SJSA1 (cell line): Measurements from ENCODE around the gene FCSK. TPM values are rescaled to one million over a fixed set of nuclear protein-coding genes. Genes with fewer than 3 reads are reported as not detected.

Source experiments
- DNase-seq, 2 experiments: peaks; one replicate each; pipeline ENCODE4 v3.0.0-alpha.2; 2015 to 2020; ENCODE audit warnings: low spot score in 2 of 2, low read depth in 1 of 2
- H3K27ac ChIP-seq: fragments of 250-450 bp; sonication (Bioruptor Pico); 2 replicates; pipeline ENCODE4 v1.5.1; 2020; ENCODE audit warnings: mild to moderate bottlenecking, moderate library complexity
- H3K27me3 ChIP-seq: fragments of 250-450 bp; sonication (Bioruptor Pico); replicated peaks from 2 replicates; pipeline ENCODE4 v1.5.1; 2020; ENCODE audit warnings: mild to moderate bottlenecking, moderate library complexity
- H3K36me3 ChIP-seq: fragments of 250-450 bp; sonication (Bioruptor Pico); 2 replicates; pipeline ENCODE4 v1.5.1; 2020; ENCODE audit warnings: mild to moderate bottlenecking
- H3K4me1 ChIP-seq: fragments of 250-450 bp; sonication (Bioruptor Pico); replicated peaks from 2 replicates; pipeline ENCODE4 v1.6.1; 2021; ENCODE audit warnings: mild to moderate bottlenecking
- H3K4me3 ChIP-seq: fragments of 250-450 bp; sonication (Bioruptor Pico); 2 replicates; pipeline ENCODE4 v1.5.1; 2020; ENCODE audit warnings: mild to moderate bottlenecking
- H3K9me3 ChIP-seq: fragments of 250-450 bp; sonication (Bioruptor Pico); replicated peaks from 2 replicates; pipeline ENCODE4 v1.5.1; 2020; ENCODE audit warnings: mild to moderate bottlenecking
- total RNA-seq: library from RNA; depleted of rRNA; stranded (reverse); fragments of >200 nt; shearing (Covaris generic); gene quantifications from 2 replicates; pipeline ENCODE4 v1.2.3, GENCODE V29; 2014

Gene FCSK
- total RNA-seq, 1 experiment from 2014 or later, result 3.4 TPM

DNA sequence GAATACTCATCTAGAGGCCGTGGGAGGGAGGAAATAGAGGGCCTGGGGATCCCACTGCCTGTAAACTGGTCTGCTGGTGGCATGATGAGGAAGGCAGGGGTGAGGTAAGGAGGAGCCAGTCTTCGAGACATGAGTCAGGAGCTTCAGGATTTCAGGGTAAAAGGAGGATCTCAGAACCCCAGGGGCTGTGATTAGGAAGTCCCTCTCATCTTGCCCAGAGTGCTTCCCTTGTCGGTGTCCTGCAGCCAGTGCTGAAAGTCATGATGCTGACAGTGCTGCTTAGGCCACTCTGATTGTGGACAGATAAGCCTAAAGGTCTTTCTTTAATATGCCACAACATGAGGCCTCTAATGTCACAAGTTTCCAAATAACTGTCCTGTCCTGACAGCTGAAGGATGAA, 39.4 kb downstream of the FCSK start:
- H3K4me3 ChIP-seq, result no peak overlapping the region
- H3K9me3 ChIP-seq, result no peaks in the 10 kb centered on the region
- no peaks in the 10 kb centered on the region for H3K27me3 ChIP-seq
- H3K4me1 ChIP-seq, result no peaks in the 10 kb centered on the region
- no peak for DNase-seq
- no peak overlapping the region for H3K27ac ChIP-seq
- peaks cover 65% of the 10 kb centered on the region for H3K36me3 ChIP-seq

DNA sequence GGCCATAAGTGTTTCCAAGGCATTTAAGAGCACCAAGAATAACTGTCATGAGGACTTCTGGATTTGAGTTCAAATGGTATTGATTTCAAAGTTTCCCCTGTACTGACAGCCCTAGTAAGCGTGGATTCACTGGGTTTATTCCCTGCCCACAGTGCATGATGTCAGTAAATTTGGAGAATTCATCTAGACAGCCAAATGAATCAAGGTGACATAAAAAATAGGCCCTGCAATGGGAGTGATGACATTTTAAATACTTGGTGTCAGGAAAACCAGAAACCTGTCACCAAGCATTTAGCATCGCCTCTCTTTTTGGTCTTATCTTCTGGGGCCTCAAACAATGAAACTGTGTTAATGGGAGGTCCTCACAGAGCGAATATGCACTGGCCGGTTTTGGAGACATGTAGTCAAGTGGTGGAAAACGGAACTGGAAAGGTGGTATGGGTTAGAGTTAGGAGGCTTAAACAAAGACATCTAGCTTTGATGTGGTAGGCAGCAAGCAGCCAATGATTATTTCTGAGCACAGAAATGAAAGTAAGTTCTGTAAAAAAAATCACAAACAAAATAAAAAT, 39.9 kb downstream of the FCSK start:
- Histone ChIP-seq H3K36me3 (peaks cover 67% of the 10 kb centered on the region), H3K4me1 (no peaks in the 10 kb centered on the region), H3K4me3 (no peak overlapping the region), H3K27ac (no peak overlapping the region), H3K27me3 (no peaks in the 10 kb centered on the region), H3K9me3 (no peaks in the 10 kb centered on the region)
- DNase-seq, result no peak

DNA sequence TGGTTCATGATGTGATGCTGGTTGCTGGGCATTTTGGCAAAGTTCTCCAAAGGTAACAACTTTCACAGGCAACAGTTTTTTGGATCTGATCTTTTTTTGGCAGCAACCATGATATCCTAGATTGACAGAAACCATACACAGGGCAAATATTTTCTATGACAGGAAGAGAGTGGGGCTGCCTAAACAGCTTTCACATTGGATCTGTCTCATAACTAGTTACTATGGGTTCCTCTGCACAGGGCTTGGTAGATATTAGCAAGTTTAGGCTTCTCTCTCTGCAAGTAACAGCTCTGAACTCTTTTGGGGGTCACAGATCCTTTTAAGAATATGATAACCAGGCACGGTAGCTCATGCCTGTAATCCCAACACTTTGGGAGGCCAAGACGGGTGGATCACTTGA, 40.4 kb downstream of the FCSK start:
- Histone ChIP-seq H3K4me1 (no peaks in the 10 kb centered on the region), H3K27ac (no peak overlapping the region), H3K27me3 (no peaks in the 10 kb centered on the region), H3K9me3 (no peaks in the 10 kb centered on the region), H3K4me3 (no peak overlapping the region), H3K36me3 (peaks cover 66% of the 10 kb centered on the region)
- no peak for DNase-seq

DNA sequence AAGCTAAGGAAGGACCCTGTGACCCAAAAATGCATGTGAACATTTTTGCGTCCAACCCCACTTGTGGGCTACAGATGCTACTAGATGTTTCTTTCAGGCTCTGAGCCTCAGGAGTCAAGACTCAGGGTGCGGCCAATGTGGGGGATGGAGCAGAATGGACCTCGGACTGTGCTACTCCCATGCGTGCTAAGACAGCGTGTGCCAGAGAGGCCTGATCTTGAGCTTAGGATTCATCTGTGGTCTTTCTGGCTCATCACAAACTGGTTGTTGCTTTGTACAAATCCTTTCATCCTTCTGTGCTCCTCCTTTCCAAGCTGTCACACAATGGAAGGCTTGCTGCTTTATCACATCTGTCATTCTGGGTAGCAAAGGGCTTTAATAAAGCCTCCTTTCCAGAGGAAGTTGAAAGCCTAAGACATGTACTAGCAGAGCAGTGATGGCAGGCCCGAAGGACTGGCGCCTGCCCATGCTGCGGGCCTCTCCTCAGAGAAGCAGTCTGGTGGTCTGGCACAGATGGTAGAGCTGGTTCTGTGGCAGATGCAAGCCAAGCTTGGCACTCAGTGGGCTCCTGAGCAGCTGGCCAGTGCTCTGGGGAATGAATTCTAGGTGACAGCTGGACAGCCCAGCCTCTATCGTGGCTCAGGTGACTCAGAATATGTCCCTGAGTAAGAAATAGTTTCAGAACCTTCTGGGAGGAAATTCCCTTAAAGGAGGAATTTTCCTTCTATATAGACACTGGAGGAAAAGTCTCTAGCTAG, 41.2 kb downstream of the FCSK start:
- Histone ChIP-seq H3K4me1 (no peaks in the 10 kb centered on the region), H3K4me3 (no peak overlapping the region), H3K9me3 (no peaks in the 10 kb centered on the region), H3K36me3 (peaks cover 61% of the 10 kb centered on the region), H3K27me3 (no peaks in the 10 kb centered on the region), H3K27ac (no peak overlapping the region)
- DNase-seq, result no peak

DNA sequence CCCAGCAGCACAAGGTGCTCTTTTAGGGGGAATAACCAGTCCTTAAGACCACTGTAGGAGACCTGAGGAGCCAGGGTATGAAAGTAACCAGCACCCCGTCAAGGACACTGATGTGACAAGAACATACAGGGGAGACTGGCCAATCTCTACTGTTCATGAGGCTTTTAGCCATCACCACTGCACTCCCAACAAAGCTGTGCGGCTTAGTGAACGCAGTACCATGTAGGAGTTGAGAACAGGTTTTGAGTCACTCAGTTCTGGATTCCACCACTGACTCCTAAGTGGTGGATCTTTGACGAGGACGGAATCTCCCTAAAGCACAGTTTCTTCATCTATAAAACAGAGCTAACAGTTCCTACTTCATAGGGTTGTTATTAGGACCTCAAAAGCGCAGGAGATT, 42.1 kb downstream of the FCSK start:
- no peaks in the 10 kb centered on the region for H3K9me3 ChIP-seq
- peaks cover 63% of the 10 kb centered on the region for H3K36me3 ChIP-seq
- no peak overlapping the region for H3K27ac ChIP-seq
- no peak for DNase-seq
- H3K4me3 ChIP-seq, result no peak overlapping the region
- no peaks in the 10 kb centered on the region for H3K27me3 ChIP-seq
- H3K4me1 ChIP-seq, result no peaks in the 10 kb centered on the region

DNA sequence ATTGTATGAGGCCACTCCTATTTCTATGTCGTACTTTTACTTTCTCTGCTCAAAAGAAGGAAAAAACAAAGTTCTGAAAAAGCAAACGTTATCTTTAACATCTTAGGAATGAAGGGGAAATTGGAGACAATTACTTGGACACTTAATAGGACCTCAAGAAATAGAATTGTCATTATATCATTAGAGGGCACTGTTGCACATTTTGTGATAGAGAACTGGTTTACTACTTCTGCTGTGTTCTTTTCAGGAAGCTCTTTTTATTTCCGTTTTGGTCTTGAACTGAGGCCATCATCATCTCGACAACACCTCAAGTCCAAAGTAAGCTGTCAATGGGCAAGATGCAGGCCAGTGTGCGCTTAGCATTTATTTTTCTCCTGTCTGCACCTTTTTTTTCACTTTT, 54.4 kb downstream of the FCSK start:
- Histone ChIP-seq H3K27ac (no peak overlapping the region), H3K27me3 (no peaks in the 10 kb centered on the region; the same call in 1 of the 2 replicates), H3K4me1 (no peaks in the 10 kb centered on the region), H3K36me3 (peaks cover 80% of the 10 kb centered on the region), H3K4me3 (no peak overlapping the region), H3K9me3 (no peaks in the 10 kb centered on the region)
- no peak for DNase-seq

DNA sequence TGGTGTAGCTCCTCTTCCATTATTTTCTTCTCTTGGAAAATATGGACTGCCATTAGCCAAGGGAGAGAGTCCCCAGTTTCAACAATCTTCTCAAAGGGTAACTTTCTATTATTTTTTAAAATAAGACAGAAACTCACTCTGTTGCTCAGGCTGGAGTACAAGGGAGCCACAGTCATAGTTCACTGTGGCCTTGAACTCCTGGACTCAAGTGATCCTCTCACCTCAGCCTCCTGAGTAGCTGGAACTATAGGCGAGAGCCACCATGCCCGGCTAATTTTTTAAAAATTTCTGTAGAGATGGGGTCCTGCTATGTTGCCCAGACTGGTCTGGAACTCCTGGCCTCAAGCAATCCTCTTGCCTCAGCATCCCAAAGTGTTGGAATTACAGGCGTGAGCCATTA, 55.8 kb downstream of the FCSK start:
- no peak overlapping the region for H3K4me3 ChIP-seq
- no peak overlapping the region for H3K27ac ChIP-seq
- DNase-seq, result no peak
- H3K36me3 ChIP-seq, result peaks cover 87% of the 10 kb centered on the region
- H3K4me1 ChIP-seq, result no peaks in the 10 kb centered on the region
- no peaks in the 10 kb centered on the region; the same call in 1 of the 2 replicates for H3K27me3 ChIP-seq
- no peaks in the 10 kb centered on the region for H3K9me3 ChIP-seq

DNA sequence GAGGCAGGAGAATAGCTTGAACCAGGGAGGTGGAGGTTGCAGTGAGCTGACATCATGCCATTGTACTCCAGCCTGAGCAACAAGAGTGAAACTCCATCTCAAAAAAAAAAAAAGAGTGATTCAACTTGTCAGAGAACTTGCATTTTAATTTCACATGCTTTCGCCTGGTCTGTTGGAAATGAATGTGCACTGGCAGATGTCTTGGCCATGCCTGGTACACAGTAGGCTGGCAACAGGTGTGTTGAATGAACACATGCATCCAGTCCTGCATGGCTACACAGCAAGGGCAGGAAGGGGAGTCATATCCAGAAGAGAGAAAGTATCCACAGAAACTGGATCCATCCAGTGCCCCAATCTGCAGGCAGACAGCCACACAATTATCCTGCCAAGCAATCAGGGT, 57.4 kb downstream of the FCSK start:
- DNase-seq, result no peak
- Histone ChIP-seq H3K9me3 (no peaks in the 10 kb centered on the region), H3K36me3 (peaks cover 94% of the 10 kb centered on the region), H3K27me3 (no peaks in the 10 kb centered on the region; the same call in 1 of the 2 replicates), H3K4me1 (no peaks in the 10 kb centered on the region), H3K27ac (no peak overlapping the region), H3K4me3 (no peak overlapping the region)

DNA sequence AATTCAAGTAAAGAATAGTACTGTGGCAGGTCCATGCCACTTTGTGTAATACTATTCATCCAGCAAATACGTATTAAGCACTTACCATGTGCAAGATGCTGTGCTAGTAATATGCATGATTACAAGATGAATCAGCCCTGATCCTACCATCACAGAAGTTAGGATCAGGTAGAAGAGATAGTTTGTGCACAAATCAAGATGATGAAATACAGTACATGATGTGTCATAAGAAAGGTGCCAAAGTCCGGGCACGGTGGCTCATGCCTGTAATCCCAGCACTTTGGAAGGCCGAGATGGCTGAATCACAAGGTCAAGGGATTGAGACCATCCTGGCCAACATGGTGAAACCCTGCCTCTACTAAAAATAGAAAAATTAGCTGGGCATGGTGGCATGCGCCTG, 58.1 kb downstream of the FCSK start:
- H3K27me3 ChIP-seq, result no peaks in the 10 kb centered on the region; the same call in 1 of the 2 replicates
- no peaks in the 10 kb centered on the region for H3K4me1 ChIP-seq
- peaks cover 91% of the 10 kb centered on the region for H3K36me3 ChIP-seq
- no peak overlapping the region for H3K4me3 ChIP-seq
- H3K9me3 ChIP-seq, result no peaks in the 10 kb centered on the region
- H3K27ac ChIP-seq, result no peak overlapping the region
- no peak for DNase-seq

DNA sequence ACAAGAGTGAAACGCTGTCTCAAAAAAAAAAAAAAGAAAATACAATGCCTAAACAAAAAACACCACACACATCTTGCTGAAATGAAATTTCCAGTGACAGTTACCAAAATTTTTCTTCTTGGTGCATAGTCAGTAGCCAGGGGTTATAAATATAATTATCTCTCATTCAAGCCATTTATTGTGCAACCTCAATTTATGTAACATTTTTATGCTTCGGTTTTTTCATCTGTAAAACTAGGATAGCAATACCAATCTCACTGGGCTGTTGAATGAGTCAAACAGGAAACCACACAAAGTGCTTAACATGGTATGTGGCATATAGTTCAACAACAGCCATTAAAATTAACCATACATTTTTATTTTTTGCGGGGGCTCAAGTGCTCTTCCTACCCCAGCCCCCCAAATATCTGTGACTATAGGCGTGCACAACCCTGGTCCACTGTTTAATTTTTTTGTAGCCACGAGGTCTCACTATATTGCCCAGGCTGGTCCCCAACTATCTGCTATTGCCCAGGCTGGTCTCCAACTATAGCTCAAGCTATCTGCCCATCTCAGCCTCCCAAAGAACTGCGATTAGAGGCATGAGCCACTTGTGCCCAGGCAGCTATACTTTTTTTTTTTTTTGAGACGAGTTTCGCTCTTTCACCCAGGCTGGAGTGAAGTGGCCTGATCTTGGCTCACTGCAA, 66.4 kb downstream of the FCSK start:
- Histone ChIP-seq H3K36me3 (peaks cover 51% of the 10 kb centered on the region), H3K9me3 (no peaks in the 10 kb centered on the region), H3K4me3 (no peak overlapping the region), H3K4me1 (peaks cover 18% of the 10 kb centered on the region), H3K27ac (no peak overlapping the region), H3K27me3 (no peaks in the 10 kb centered on the region)
- DNase-seq, result no peak

DNA sequence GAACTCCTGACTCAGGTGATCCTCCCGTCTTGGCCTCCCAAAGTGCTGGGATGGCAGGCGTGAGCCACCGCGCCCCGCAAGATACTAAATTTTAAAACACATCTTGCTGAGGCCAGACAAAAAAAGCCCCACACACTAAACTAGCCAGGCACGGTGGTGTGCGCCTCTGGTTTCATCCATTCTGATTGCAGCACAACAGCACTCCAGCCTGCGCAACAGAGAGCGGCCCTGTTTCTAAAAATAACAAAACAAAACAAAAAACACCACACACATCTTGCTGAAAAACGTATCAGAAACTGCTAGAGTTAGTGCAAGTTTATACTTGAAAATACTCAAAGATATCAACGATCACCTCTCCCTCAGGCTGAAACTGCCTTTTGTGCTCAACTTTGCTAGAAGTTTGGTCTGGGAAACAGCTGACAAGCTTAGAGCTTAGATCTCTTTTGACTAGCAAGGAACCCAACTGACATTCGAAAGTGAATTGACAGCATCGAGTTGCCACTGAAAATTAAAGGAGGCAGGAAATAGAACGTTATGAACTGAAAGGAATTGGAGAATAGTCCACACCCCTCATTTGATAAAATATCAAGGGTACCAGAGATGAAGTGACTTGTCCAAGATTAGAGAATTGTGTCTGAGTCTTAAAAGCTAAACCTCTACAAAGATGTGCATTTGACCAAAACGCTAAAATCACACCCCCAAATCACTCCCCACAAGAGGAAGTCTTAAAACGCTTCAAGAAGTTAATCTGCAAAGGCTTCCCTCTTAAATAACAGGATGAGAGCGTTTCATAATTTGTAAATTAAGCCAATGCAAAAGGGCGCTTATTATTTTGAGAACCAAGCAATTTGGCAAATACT, 68.1 kb downstream of the FCSK start:
- Histone ChIP-seq H3K36me3 (peaks cover 54% of the 10 kb centered on the region), H3K4me3 (peak overlapping the region; percentile 70), H3K27ac (peak overlapping the region; percentile 90), H3K4me1 (peaks cover 28% of the 10 kb centered on the region), H3K9me3 (no peaks in the 10 kb centered on the region), H3K27me3 (no peaks in the 10 kb centered on the region)
- DNase-seq, result peak in 1 of 2 experiments; percentile 20

DNA sequence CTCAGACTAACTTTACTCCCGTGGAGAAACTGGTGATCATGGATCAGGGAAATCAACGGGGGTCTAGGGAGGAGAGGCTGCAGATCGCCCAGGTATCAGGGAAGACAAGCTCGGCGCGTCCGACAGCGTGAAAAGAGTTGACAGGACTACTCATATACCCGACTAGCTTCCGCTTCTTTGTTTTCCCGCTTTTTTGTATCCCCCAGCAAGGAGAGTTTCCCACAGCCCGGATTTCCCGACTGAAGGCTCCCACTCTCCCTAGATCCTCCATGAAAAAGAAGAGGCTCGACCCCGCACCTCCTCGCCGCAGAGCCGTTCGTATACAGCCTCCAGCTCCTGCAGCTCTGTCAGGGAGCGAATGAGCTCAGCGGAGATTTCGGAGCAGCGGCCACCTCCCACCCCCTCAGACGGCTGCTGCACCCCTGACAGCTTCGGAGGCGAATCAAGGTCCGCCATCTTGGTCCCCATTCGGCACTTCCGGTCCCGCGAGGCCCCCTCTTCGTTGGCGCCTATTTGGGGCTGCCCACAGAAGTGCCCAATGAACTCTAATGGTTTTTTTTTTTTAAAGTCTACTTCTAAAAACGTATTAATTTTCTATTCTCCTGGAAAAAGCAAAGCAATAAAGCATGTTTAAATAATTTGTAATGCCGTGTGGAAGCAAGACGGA, 68.8 kb downstream of the FCSK start, which contains the start of gene COG4:
Gene COG4 (minus strand): TSS at position 479 of the 667 bp plus-strand sequence. CDS start 11 bp downstream, at position 468.
- H3K4me1 ChIP-seq, result peaks cover 28% of the 10 kb centered on the region
- peak within 1 kb of the TSS; percentile 90 for H3K27ac ChIP-seq
- H3K27me3 ChIP-seq, result no peaks in the 10 kb centered on the region
- no peaks in the 10 kb centered on the region for H3K9me3 ChIP-seq
- peak within 1 kb of the TSS; percentile 70 for H3K4me3 ChIP-seq
- peaks cover 51% of the 10 kb centered on the region for H3K36me3 ChIP-seq
- DNase-seq, result peak; percentile 91 to 96
